Fibroblast of the aortic adventitia (primary cell): ENCODE results near the gene GDF2. TPM values are rescaled to one million over a fixed set of nuclear protein-coding genes. Genes with fewer than 3 reads are reported as not detected.

ENCODE experiments used
- DNase-seq: peaks from one replicate; pipeline ENCODE4 v3.0.0-alpha.2; 2010; ENCODE audit warnings: low read depth
- H3K4me3 ChIP-seq: 2 replicates; pipeline ENCODE4 v1.5.1; 2011; ENCODE audit warnings: low read depth, mild to moderate bottlenecking, control low read depth, low read length, moderate library complexity
- CTCF ChIP-seq: IDR thresholded peaks from 2 replicates; pipeline ENCODE4 v1.5.1; 2011; ENCODE audit warnings: mild to moderate bottlenecking, low read length, control low read depth, inconsistent platforms; ENCODE audit not compliant: insufficient read depth
- total RNA-seq: library from RNA; depleted of rRNA; stranded (reverse); fragments of >200 nt; gene quantifications from 2 replicates; pipeline ENCODE4 v1.2.3, GENCODE V29; 2012; ENCODE audit warnings: low replicate concordance

Gene GDF2
- total RNA-seq, 1 donor = not detected

GRCh38 chr10:47359626-47360418, 37.6 kb downstream of the GDF2 start:
- DNase-seq = no peak
- H3K4me3 ChIP-seq = no peak overlapping the region
- no peak for TF ChIP-seq CTCF

GRCh38 chr10:47360419-47361040, 38.3 kb downstream of the GDF2 start:
- no peak overlapping the region for H3K4me3 ChIP-seq
- TF ChIP-seq CTCF = no peak
- no peak for DNase-seq

GRCh38 chr10:47361293-47361692, 39.0 kb downstream of the GDF2 start:
- H3K4me3 ChIP-seq = no peak overlapping the region
- peak; percentile 29 for DNase-seq
- peak; percentile 88 for TF ChIP-seq CTCF

GRCh38 chr10:47362199-47362598, 39.9 kb downstream of the GDF2 start:
- no peak for TF ChIP-seq CTCF

GRCh38 chr10:47363781-47364180, 41.5 kb downstream of the GDF2 start:
- no peak for TF ChIP-seq CTCF
- DNase-seq = no peak
- H3K4me3 ChIP-seq = no peak overlapping the region

More at GRCh38 chr10:47362199-47362598, 39.9 kb downstream of the GDF2 start:
- no peak overlapping the region for H3K4me3 ChIP-seq
- DNase-seq = no peak

- TF ChIP-seq CTCF = no peak
- no peak overlapping the region for H3K4me3 ChIP-seq
- no peak for DNase-seq
Observed at GRCh38 chr10:47364366-47364765, 42.1 kb downstream of the GDF2 start.
